Fibroblast of lung (primary cell): ENCODE data around the gene PRELID1. TPM values are rescaled to one million over a fixed set of nuclear protein-coding genes. Genes with fewer than 3 reads are reported as not detected.

Experiments
- DNase-seq, 2 donors: peaks; one replicate each; pipeline versions ENCODE4 v3.0.0 to v3.0.0-alpha.2; 2010; ENCODE audit warnings: low read depth in 2 of 2
- H2AFZ ChIP-seq: 2 replicates; pipeline ENCODE4 v1.5.1; 2012; ENCODE audit warnings: low read length, control low read depth, inconsistent platforms
- H3K27ac ChIP-seq: 2 replicates; pipeline ENCODE4 v1.5.1; 2011; ENCODE audit warnings: low read length, control low read depth; ENCODE audit not compliant: insufficient read depth
- H3K27me3 ChIP-seq: 2 replicates; pipeline ENCODE4 v1.5.1; 2011; ENCODE audit warnings: mild to moderate bottlenecking, low read length; ENCODE audit not compliant: control insufficient read depth, insufficient read depth
- H3K36me3 ChIP-seq: 2 replicates; pipeline ENCODE4 v1.5.1; 2011; ENCODE audit warnings: low read length; ENCODE audit not compliant: control insufficient read depth, insufficient read depth
- H3K4me1 ChIP-seq: 2 replicates; pipeline ENCODE4 v1.5.1; 2011; ENCODE audit warnings: low read length; ENCODE audit not compliant: control insufficient read depth, insufficient read depth; ENCODE audit errors: extremely low read depth
- H3K4me2 ChIP-seq: 2 replicates; pipeline ENCODE4 v1.5.1; 2011; ENCODE audit warnings: low read length, control low read depth; ENCODE audit not compliant: insufficient read depth; ENCODE audit errors: extremely low read depth
- H3K4me3 ChIP-seq, 4 experiments: fragments of 200-600 bp in 1 of 4; sonication (generic) in 1 of 4; replicated peaks in 1 of 4; 2 replicates each; pipeline ENCODE4 v1.5.1; 2011 to 2016; ENCODE audit warnings: low read length in 4 of 4, low read depth in 3 of 4, mild to moderate bottlenecking in 3 of 4, control low read depth in 2 of 4, inconsistent platforms in 1 of 4, mixed read lengths in 1 of 4; ENCODE audit not compliant: insufficient read depth in 1 of 4; ENCODE audit errors: control extremely low read depth in 1 of 4
- H3K79me2 ChIP-seq: 2 replicates; pipeline ENCODE4 v1.5.1; 2012; ENCODE audit warnings: mild to moderate bottlenecking, low read length, inconsistent platforms; ENCODE audit not compliant: control insufficient read depth, insufficient read depth
- H3K9ac ChIP-seq: 2 replicates; pipeline ENCODE4 v1.5.1; 2011; ENCODE audit warnings: mild to moderate bottlenecking, low read length, control low read depth; ENCODE audit not compliant: insufficient read depth
- H3K9me3 ChIP-seq: 2 replicates; pipeline ENCODE4 v1.5.1; 2012; ENCODE audit warnings: low read depth, low read length; ENCODE audit not compliant: control insufficient read depth, insufficient read depth
- H4K20me1 ChIP-seq: 2 replicates; pipeline ENCODE4 v1.5.1; 2011; ENCODE audit warnings: low read length; ENCODE audit not compliant: control insufficient read depth, insufficient read depth; ENCODE audit errors: extremely low read depth
- CTCF ChIP-seq, 2 donors: IDR thresholded peaks in 1 of 2; conservative IDR thresholded peaks in 1 of 2; 1 replicate in 1 of 2; 2 replicates in 1 of 2; pipeline ENCODE4 v1.5.1; 2011 to 2012; ENCODE audit warnings: low read length in 2 of 2, control low read depth in 1 of 2, inconsistent platforms in 1 of 2, low read depth in 1 of 2, mild to moderate bottlenecking in 1 of 2
- EZH2 ChIP-seq: IDR thresholded peaks from 2 replicates; pipeline ENCODE4 v1.5.1; 2012; ENCODE audit warnings: low read length, control low read depth, mild to moderate bottlenecking; ENCODE audit errors: missing control alignments
- polyA plus RNA-seq, 2 donors: library from polyadenylated mRNA; depleted of rRNA in 1 of 2; stranded (reverse) in 1 of 2; unstranded in 1 of 2; fragments of >200 nt; gene quantifications; 2 replicates each; pipeline ENCODE4 v1.2.1, GENCODE V29; 2011 to 2012; ENCODE audit warnings: missing spikeins in 1 of 2
- total RNA-seq: library from RNA; depleted of rRNA; stranded (reverse); fragments of >200 nt; gene quantifications from 2 replicates; pipeline ENCODE4 v1.2.1, GENCODE V29; 2014

The PRELID1 gene
- total and polyA plus RNA-seq, 2 donors (not counting 1 experiment from before 2014, with no cell fraction given), result 64.2 to 145 TPM

- no peaks in the 10 kb centered on the region for H3K9me3 ChIP-seq
- H3K79me2 ChIP-seq, result peaks cover 49% of the 10 kb centered on the region
- TF ChIP-seq EZH2, result no peak
These were observed 4.2 kb downstream of the PRELID1 start for GRCh38 chr5:177307544-177308363.

GRCh38 chr5:177308740-177309139 is 5.1 kb downstream of the PRELID1 start:
- Histone ChIP-seq H3K79me2 (peaks cover 43% of the 10 kb centered on the region), H3K4me1 (peaks cover 17% of the 10 kb centered on the region)
- TF ChIP-seq EZH2 (no peak), CTCF (conservative IDR thresholded peaks at IDR 0.05 in 1 of 2, IDR thresholded peaks at IDR 0.05 in 1 of 2; ENCODE audit: low read depth in 1 of 2, low read length in 2 of 2) (no peak)

More at GRCh38 chr5:177307544-177308363, 4.2 kb downstream of the PRELID1 start:
- Histone ChIP-seq H3K36me3 (peaks cover 23% of the 10 kb centered on the region), H3K27ac (peak overlapping the region; percentile 4), H4K20me1 (no peaks in the 10 kb centered on the region), H2AFZ (no peak overlapping the region), H3K4me2 (no peak overlapping the region), H3K9ac (no peak overlapping the region), H3K4me1 (peaks cover 14% of the 10 kb centered on the region), H3K27me3 (no peaks in the 10 kb centered on the region), H3K4me3 (no peak overlapping the region)
- no peak for DNase-seq

GRCh38 chr5:177309351-177310191 is 6.0 kb downstream of the PRELID1 start:
- H3K4me2 ChIP-seq, result no peak overlapping the region
- no peaks in the 10 kb centered on the region for H3K27me3 ChIP-seq
- H3K4me1 ChIP-seq, result peaks cover 17% of the 10 kb centered on the region
- H3K79me2 ChIP-seq, result peaks cover 34% of the 10 kb centered on the region
- peak; percentile 69 to 88 for TF ChIP-seq CTCF (conservative IDR thresholded peaks at IDR 0.05 in 1 of 2, IDR thresholded peaks at IDR 0.05 in 1 of 2; ENCODE audit: low read depth in 1 of 2, low read length in 2 of 2)
- no peak for TF ChIP-seq EZH2
- H2AFZ ChIP-seq, result no peak overlapping the region
- peak overlapping the region; percentile 17 for H3K27ac ChIP-seq
- H4K20me1 ChIP-seq, result no peaks in the 10 kb centered on the region
- H3K9ac ChIP-seq, result no peak overlapping the region
- no peaks in the 10 kb centered on the region for H3K9me3 ChIP-seq
- peak; percentile 58 to 83 for DNase-seq
- H3K36me3 ChIP-seq, result peaks cover 23% of the 10 kb centered on the region
- H3K4me3 ChIP-seq, result no peak overlapping the region

More at GRCh38 chr5:177308740-177309139, 5.1 kb downstream of the PRELID1 start:
- no peak overlapping the region for H3K9ac ChIP-seq
- no peak overlapping the region for H3K4me3 ChIP-seq
- H3K27ac ChIP-seq, result no peak overlapping the region
- H3K4me2 ChIP-seq, result no peak overlapping the region
- peaks cover 23% of the 10 kb centered on the region for H3K36me3 ChIP-seq
- H3K27me3 ChIP-seq, result no peaks in the 10 kb centered on the region
- H3K9me3 ChIP-seq, result no peaks in the 10 kb centered on the region
- no peaks in the 10 kb centered on the region for H4K20me1 ChIP-seq
- no peak for DNase-seq
- H2AFZ ChIP-seq, result no peak overlapping the region
